ENCODE measurements around the gene PIK3C3.

The PIK3C3 gene

DNA sequence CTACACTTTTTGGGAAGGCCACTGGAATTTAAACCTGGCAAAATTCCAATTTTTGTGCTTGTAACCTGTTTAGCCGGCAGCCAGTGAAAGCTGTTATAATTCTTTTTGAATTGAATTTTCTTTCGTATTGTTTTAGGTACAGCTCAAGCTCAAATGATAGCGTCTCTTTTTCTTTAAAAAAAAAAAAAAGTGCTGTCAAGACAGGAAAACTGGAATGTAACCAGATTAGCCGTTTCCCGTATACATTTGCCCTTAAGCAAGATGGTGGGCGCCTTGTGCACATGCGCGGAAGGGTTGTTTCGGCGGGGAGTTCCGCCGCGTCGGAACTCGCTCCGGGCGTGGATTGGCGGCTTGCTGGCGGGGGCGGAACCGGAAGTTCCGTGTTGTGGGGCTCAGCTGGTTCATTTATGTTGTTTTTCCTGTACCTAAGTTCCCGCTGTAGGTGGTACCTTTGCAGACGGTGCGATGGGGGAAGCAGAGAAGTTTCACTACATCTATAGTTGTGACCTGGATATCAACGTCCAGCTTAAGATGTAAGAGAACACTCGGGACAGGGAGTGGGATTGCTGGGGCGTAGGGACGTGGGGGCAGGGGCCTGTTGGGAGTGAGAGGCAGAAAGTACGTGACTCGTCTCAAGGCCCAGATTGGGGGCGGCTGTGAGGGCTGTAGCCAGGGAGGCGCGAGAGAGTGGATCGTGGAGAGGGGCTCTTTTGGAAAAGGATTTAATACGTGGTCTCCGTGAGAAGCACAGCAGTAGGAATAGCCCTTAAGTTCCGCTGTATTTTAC is at the start of gene PIK3C3:
TSS of gene PIK3C3 (plus strand) at position 408 of the 787 bp plus-strand sequence. CDS start at position 466, 58 bp downstream.
- DNase-seq (ENCODE audit: low read depth): peak; percentile 99
- TF ChIP-seq, protein P1, sequence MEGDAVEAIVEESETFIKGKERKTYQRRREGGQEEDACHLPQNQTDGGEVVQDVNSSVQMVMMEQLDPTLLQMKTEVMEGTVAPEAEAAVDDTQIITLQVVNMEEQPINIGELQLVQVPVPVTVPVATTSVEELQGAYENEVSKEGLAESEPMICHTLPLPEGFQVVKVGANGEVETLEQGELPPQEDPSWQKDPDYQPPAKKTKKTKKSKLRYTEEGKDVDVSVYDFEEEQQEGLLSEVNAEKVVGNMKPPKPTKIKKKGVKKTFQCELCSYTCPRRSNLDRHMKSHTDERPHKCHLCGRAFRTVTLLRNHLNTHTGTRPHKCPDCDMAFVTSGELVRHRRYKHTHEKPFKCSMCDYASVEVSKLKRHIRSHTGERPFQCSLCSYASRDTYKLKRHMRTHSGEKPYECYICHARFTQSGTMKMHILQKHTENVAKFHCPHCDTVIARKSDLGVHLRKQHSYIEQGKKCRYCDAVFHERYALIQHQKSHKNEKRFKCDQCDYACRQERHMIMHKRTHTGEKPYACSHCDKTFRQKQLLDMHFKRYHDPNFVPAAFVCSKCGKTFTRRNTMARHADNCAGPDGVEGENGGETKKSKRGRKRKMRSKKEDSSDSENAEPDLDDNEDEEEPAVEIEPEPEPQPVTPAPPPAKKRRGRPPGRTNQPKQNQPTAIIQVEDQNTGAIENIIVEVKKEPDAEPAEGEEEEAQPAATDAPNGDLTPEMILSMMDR (conservative IDR thresholded peaks at IDR 0.05; ENCODE audit: low read depth, low read length): peak; percentile 2
- H3K4me3 ChIP-seq (ENCODE audit: low read depth, low read length): peak within 1 kb of the TSS; percentile 87

- no peak for DNase-seq (ENCODE audit: low read depth)
Measured at GRCh38 chr18:41905786-41906527, 49.1 kb upstream of the PIK3C3 start.

GRCh38 chr18:41906528-41907146 is 48.4 kb upstream of the PIK3C3 start:
- H3K4me3 ChIP-seq (ENCODE audit: low read depth, low read length): peak overlapping the region; percentile 39
- DNase-seq (ENCODE audit: low read depth): peak; percentile 78
- TF ChIP-seq, protein P1 (conservative IDR thresholded peaks at IDR 0.05; ENCODE audit: low read depth, low read length): peak; percentile 60

More at GRCh38 chr18:41905786-41906527, 49.1 kb upstream of the PIK3C3 start:
- no peak overlapping the region for H3K4me3 ChIP-seq (ENCODE audit: low read depth, low read length)
- TF ChIP-seq, protein P1 (conservative IDR thresholded peaks at IDR 0.05; ENCODE audit: low read depth, low read length): no peak

- peak; percentile 10 for DNase-seq (ENCODE audit: low read depth)
- H3K4me3 ChIP-seq (ENCODE audit: low read depth, low read length): no peak overlapping the region
- TF ChIP-seq, protein P1 (conservative IDR thresholded peaks at IDR 0.05; ENCODE audit: low read depth, low read length): no peak
Measured at GRCh38 chr18:41917181-41917580, 37.9 kb upstream of the PIK3C3 start.

- TF ChIP-seq, protein P1 (conservative IDR thresholded peaks at IDR 0.05; ENCODE audit: low read depth, low read length): no peak
- no peak overlapping the region for H3K4me3 ChIP-seq (ENCODE audit: low read depth, low read length)
- DNase-seq (ENCODE audit: low read depth): no peak
Measured at GRCh38 chr18:41921770-41922169, 33.3 kb upstream of the PIK3C3 start.

- TF ChIP-seq, protein P1 (conservative IDR thresholded peaks at IDR 0.05; ENCODE audit: low read depth, low read length): no peak
- DNase-seq (ENCODE audit: low read depth): no peak
- no peak overlapping the region for H3K4me3 ChIP-seq (ENCODE audit: low read depth, low read length)
Measured at GRCh38 chr18:41922176-41922575, 32.9 kb upstream of the PIK3C3 start.

Data from choroid plexus epithelial cell (primary cell).